ENCODE measurements around the gene KCNK1. TPM values are rescaled to one million over a fixed set of nuclear protein-coding genes. Genes with fewer than 3 reads are reported as not detected.

Gene KCNK1
- total RNA-seq, 4 donors from 2014 or later: 0.20 to 0.49 TPM; not detected in 2

DNA sequence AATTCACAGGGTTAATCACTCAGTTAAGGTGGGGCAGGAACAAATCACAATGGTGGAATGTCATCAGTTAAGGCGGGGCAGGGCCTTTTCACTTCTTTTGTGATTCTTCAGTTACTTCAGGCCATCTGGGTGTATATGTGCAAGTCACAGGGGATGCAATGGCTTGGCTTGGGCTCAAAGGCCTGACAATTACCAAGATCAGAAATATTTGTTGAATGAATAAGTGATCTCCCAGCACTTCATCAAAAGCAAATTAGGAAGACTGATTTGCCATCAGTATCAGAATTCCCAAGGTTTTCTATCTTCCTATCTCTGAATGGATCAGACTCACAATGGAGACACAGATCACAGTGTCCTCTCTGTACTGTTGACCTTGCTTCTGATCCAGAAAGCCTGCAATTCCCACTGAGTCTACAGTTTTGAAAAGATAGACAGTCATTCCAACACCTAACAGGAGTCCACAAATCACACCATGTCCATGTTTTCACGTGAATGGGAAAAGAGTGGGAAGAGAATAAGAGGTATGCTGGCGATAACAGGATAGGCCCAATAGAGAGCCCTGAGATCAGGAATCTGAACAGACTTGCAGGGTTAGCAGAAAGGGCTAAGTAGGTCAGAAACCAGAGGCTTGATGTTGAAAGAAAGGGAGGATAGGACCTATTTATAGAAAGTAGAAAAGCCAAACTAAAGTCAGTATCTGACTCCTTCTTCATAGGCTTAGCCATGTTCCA lies 75.3 kb downstream of the KCNK1 start:
- Histone ChIP-seq H3K27me3 (no peaks in the 10 kb centered on the region), H3K4me1 (no peaks in the 10 kb centered on the region), H3K9me3 (no peaks in the 10 kb centered on the region), H3K4me3 (no peak overlapping the region), H3K36me3 (no peaks in the 10 kb centered on the region), H3K27ac (no peak overlapping the region)
- in situ Hi-C loops (cut with MboI; ENCODE audit: low sequenced_read_pairs in 4 of 4) (no loop called here), intact Hi-C loops (cut with DNase I; ENCODE audit: low total_unique reads) (no loop called here)
- TF ChIP-seq, protein P1, sequence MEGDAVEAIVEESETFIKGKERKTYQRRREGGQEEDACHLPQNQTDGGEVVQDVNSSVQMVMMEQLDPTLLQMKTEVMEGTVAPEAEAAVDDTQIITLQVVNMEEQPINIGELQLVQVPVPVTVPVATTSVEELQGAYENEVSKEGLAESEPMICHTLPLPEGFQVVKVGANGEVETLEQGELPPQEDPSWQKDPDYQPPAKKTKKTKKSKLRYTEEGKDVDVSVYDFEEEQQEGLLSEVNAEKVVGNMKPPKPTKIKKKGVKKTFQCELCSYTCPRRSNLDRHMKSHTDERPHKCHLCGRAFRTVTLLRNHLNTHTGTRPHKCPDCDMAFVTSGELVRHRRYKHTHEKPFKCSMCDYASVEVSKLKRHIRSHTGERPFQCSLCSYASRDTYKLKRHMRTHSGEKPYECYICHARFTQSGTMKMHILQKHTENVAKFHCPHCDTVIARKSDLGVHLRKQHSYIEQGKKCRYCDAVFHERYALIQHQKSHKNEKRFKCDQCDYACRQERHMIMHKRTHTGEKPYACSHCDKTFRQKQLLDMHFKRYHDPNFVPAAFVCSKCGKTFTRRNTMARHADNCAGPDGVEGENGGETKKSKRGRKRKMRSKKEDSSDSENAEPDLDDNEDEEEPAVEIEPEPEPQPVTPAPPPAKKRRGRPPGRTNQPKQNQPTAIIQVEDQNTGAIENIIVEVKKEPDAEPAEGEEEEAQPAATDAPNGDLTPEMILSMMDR (IDR thresholded peaks at IDR 0.05 in 4 of 5, conservative IDR thresholded peaks at IDR 0.05 in 1 of 5): no peak
- no peak for TF ChIP-seq POLR2A (IDR thresholded peaks at IDR 0.05)
- DNase-seq (no peak), ATAC-seq (no peak)

DNA sequence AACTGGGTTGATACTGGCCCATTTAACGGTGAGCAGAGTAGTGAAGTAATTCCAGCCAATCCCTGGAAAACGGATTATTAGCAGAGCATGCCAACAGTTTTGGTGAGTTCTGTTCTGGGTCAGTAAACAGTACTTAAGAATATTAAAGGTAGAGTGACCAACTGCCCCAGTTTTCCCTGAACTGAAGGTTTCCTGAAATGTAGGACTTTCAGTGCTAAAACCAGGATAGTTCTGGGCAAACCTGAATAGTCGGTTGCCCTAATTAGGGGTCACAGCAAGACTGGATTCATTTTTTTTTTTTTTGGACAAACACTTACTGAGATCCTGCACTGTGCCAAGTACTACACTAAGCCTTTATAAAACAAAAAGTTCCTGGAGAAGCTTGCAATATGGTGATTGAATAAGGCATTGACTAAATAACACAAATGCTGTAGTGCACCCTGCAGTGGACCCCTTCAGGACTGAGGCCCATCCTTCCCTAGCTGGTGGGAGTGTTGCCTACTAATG lies 75.9 kb downstream of the KCNK1 start:
- ATAC-seq (no peak), DNase-seq (no peak)
- H3K9me3 ChIP-seq: no peaks in the 10 kb centered on the region
- H3K36me3 ChIP-seq: no peaks in the 10 kb centered on the region
- H3K4me1 ChIP-seq: no peaks in the 10 kb centered on the region
- no peak overlapping the region for H3K4me3 ChIP-seq
- TF ChIP-seq, protein P1 (IDR thresholded peaks at IDR 0.05 in 4 of 5, conservative IDR thresholded peaks at IDR 0.05 in 1 of 5): no peak
- TF ChIP-seq POLR2A (IDR thresholded peaks at IDR 0.05): no peak
- intact Hi-C loops (cut with DNase I; ENCODE audit: low total_unique reads) (no loop called here), in situ Hi-C loops (cut with MboI; ENCODE audit: low sequenced_read_pairs in 4 of 4) (no loop called here)
- H3K27ac ChIP-seq: no peak overlapping the region
- no peaks in the 10 kb centered on the region for H3K27me3 ChIP-seq

DNA sequence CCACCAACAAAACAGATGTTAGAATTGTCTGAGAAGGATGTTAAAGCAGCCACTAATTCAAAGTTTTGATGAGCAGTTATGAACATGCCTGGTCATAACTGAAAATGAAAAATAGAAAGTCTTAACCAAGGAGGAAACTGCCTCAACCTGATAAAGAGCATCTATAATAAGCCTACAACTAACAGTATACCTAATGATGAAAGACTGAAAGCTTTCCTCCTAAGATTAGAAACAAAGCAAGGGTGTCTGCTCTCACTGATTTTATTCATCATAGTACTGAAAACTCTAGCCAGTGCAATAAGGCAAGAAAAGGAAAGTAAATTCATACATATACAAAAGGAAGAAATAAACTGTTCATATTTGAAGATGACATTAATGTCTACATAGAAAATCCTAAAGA lies 82.0 kb downstream of the KCNK1 start:
- no peak overlapping the region for H3K4me3 ChIP-seq
- DNase-seq: no peak
- TF ChIP-seq POLR2A (IDR thresholded peaks at IDR 0.05): no peak
- no peak for ATAC-seq
- H3K27me3 ChIP-seq: no peaks in the 10 kb centered on the region
- in situ Hi-C loops (cut with MboI; ENCODE audit: low sequenced_read_pairs in 4 of 4) (no loop called here), intact Hi-C loops (cut with DNase I; ENCODE audit: low total_unique reads) (no loop called here)
- no peaks in the 10 kb centered on the region for H3K9me3 ChIP-seq
- no peaks in the 10 kb centered on the region for H3K36me3 ChIP-seq
- H3K4me1 ChIP-seq: no peaks in the 10 kb centered on the region
- H3K27ac ChIP-seq: no peak overlapping the region

DNA sequence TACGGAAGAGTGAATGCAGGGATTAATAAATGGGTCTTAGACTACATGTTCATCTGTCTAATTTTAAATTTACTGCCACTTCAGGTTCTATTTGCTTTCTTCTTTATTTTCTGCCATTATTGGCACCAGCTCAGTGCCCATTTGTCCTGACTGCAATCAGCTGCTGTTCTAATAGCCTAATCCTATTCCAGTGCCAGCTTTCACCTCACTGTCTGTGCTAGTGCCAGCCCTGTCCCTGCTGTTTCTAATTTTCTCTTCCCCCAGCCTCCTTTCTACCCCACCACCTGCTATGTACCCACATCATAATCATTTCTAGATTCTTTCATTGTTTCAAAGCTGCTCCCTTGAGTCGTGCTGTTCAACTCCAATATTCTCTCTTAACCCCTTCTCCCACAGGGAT lies 86.4 kb downstream of the KCNK1 start:
- Histone ChIP-seq H3K9me3 (no peaks in the 10 kb centered on the region), H3K4me3 (no peak overlapping the region), H3K27ac (no peak overlapping the region), H3K27me3 (peaks cover 0 to 2% (median 0%) of the 10 kb centered on the region in 3 donors), H3K4me1 (no peaks in the 10 kb centered on the region), H3K36me3 (no peaks in the 10 kb centered on the region)
- DNase-seq (no peak), ATAC-seq (no peak)
- TF ChIP-seq POLR2A (IDR thresholded peaks at IDR 0.05): no peak
- TF ChIP-seq, protein P1 (IDR thresholded peaks at IDR 0.05 in 4 of 5, conservative IDR thresholded peaks at IDR 0.05 in 1 of 5): no peak
- intact Hi-C loops (cut with DNase I; ENCODE audit: low total_unique reads): no loop called here
- in situ Hi-C loops (cut with MboI; ENCODE audit: low sequenced_read_pairs in 4 of 4): no loop called here

DNA sequence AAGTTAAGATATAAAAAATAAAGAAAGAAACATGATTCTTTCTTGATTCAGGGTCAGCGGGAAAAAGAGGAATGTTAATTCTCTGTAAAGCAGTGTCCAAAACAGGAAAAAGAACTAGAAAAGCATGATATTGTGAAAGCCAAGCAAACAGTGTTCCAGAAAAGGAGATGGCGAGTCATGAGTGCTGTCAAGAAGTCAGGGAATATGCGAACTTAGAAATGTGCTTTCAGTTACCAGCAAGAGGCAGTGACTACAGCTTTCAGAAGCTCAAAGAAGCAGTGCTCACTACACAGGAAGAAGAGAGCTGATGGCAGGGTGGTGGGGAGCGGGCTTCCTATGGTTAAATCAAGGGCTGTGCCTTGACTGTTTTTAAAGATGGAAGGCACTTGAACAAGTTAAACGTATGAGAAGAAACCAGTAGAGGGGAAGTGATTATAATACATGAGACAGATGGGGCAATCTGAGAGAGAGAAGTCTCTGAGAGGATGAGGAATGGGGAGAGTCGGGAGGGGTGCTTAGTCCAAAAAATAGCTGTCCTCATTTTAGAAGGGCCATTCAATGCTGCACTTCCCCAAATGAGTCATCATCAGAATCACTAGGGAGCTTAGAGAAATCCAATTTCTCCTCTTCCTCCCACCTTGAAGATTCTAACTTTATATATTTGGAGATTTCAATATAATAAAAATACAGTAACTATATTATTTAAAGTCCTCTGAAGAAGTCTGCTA lies 90.4 kb downstream of the KCNK1 start:
- ATAC-seq: no peak
- in situ Hi-C loops (cut with MboI; ENCODE audit: low sequenced_read_pairs in 4 of 4) (no loop called here), intact Hi-C loops (cut with DNase I; ENCODE audit: low total_unique reads) (no loop called here)
- DNase-seq: no peak
- Histone ChIP-seq H3K9me3 (no peaks in the 10 kb centered on the region), H3K4me3 (no peak overlapping the region), H3K36me3 (no peaks in the 10 kb centered on the region), H3K4me1 (no peaks in the 10 kb centered on the region), H3K27me3 (peaks cover 0 to 2% (median 0%) of the 10 kb centered on the region in 3 donors), H3K27ac (no peak overlapping the region)
- TF ChIP-seq POLR2A (IDR thresholded peaks at IDR 0.05): no peak
- TF ChIP-seq, protein P1 (IDR thresholded peaks at IDR 0.05 in 4 of 5, conservative IDR thresholded peaks at IDR 0.05 in 1 of 5): no peak
